NCI-H510A (cell line): ENCODE results near the gene ERBB2.

Source experiments
- DNase-seq: peaks from one replicate; lab custom pipeline; 2025; lab: John Stamatoyannopoulos, UW

ERBB2 gene

GRCh38 chr17:39665642-39666224 lies 34.1 kb upstream of the ERBB2 start:
- peak; percentile 62 for DNase-seq

GRCh38 chr17:39666231-39666600 lies 33.6 kb upstream of the ERBB2 start:
- DNase-seq, result no peak

GRCh38 chr17:39666601-39667261 lies 33.1 kb upstream of the ERBB2 start:
- DNase-seq, result no peak

GRCh38 chr17:39667262-39667944 lies 32.5 kb upstream of the ERBB2 start:
- DNase-seq, result no peak

GRCh38 chr17:39667945-39668924 lies 31.6 kb upstream of the ERBB2 start, which contains the start of gene PNMT:
Gene PNMT, plus strand, starts transcription at chr17:39668453. Its CDS starts 23 bp downstream, at chr17:39668476.
- DNase-seq, result peak; percentile 70

GRCh38 chr17:39669897-39670735 lies 29.7 kb upstream of the ERBB2 start:
- DNase-seq, result no peak

GRCh38 chr17:39670746-39671145 lies 29.1 kb upstream of the ERBB2 start:
- no peak for DNase-seq

- DNase-seq, result no peak
Measured at GRCh38 chr17:39671651-39672521, 28.0 kb upstream of the ERBB2 start.

- DNase-seq, result no peak
Measured at GRCh38 chr17:39672522-39673334, 27.1 kb upstream of the ERBB2 start.

- DNase-seq, result no peak
Measured at GRCh38 chr17:39673335-39674081, 26.4 kb upstream of the ERBB2 start.

GRCh38 chr17:39674179-39674578 lies 25.7 kb upstream of the ERBB2 start:
- DNase-seq, result no peak

- DNase-seq, result peak; percentile 76
Measured at GRCh38 chr17:39674702-39675389, 25.0 kb upstream of the ERBB2 start.

GRCh38 chr17:39675390-39676082 lies 24.3 kb upstream of the ERBB2 start:
- DNase-seq, result no peak

GRCh38 chr17:39676198-39676819 lies 23.6 kb upstream of the ERBB2 start:
- DNase-seq, result peak; percentile 88

GRCh38 chr17:39677072-39677471 lies 22.8 kb upstream of the ERBB2 start:
- no peak for DNase-seq

GRCh38 chr17:39677542-39678339 lies 22.1 kb upstream of the ERBB2 start:
- DNase-seq, result no peak
